Endothelial cell of umbilical vein (primary cell): ENCODE measurements around the gene CD44. TPM values are rescaled to one million over a fixed set of nuclear protein-coding genes. Genes with fewer than 3 reads are reported as not detected.

Source experiments
- BruUV-seq: library from RNA; stranded (reverse); fragments of 400-500 nt; replicated peaks from 2 replicates; lab custom pipeline; 2021; lab: Mats Ljungman, UMichigan
- CTCF ChIA-PET: fragments of 300-600, 350-600 bp; sonication (Branson Sonifier 250); formaldehyde crosslinking; loops from one replicate; lab custom pipeline; 2021; ENCODE audit warnings: antibody characterized with exemption, inconsistent platforms; lab: Charles Lee
- POLR2A ChIA-PET: fragments of 300-600, 350-600 bp; sonication (Branson Sonifier 250); formaldehyde crosslinking; loops from one replicate; lab custom pipeline; 2021; ENCODE audit warnings: antibody characterized with exemption, inconsistent platforms; lab: Charles Lee
- DNase-seq: peaks from one replicate; pipeline ENCODE4 v3.0.0-alpha.2; 2011; ENCODE audit warnings: low read depth, low spot score
- FAIRE-seq: peaks from 2 replicates; lab custom pipeline; 2011; peaks lifted over from hg19 to GRCh38; lab: Jason Lieb, UNC
- H2AFZ ChIP-seq: 2 replicates; pipeline ENCODE4 v1.6.0; 2012; ENCODE audit warnings: low read depth, low read length, control low read depth, inconsistent platforms
- H3K27ac ChIP-seq: 2 replicates; pipeline ENCODE4 v1.5.1; 2011; ENCODE audit warnings: low read depth, mild to moderate bottlenecking, control low read depth, low read length, moderate library complexity; ENCODE audit not compliant: insufficient read depth
- H3K27me3 ChIP-seq, 2 experiments: 2 replicates each; pipeline versions ENCODE4 v1.6.0 to v1.6.1; 2011; ENCODE audit warnings: low read length in 2 of 2, mixed read lengths in 1 of 2; ENCODE audit not compliant: control insufficient read depth in 2 of 2, insufficient read depth in 2 of 2
- H3K36me3 ChIP-seq, 2 experiments: 2 replicates in 1 of 2; 3 replicates in 1 of 2; pipeline ENCODE4 v1.5.1; 2011; ENCODE audit warnings: low read length in 2 of 2, mild to moderate bottlenecking in 1 of 2, moderate library complexity in 1 of 2; ENCODE audit not compliant: control insufficient read depth in 2 of 2, insufficient read depth in 2 of 2; ENCODE audit errors: extremely low read depth in 1 of 2
- H3K4me1 ChIP-seq: 3 replicates; pipeline ENCODE4 v1.5.1; 2011; ENCODE audit warnings: mild to moderate bottlenecking, low read length; ENCODE audit not compliant: control insufficient read depth, insufficient read depth; ENCODE audit errors: extremely low read depth
- H3K4me2 ChIP-seq: 2 replicates; pipeline ENCODE4 v1.6.1; 2011; ENCODE audit warnings: low read length, control low read depth, mixed read lengths; ENCODE audit not compliant: insufficient read depth
- H3K4me3 ChIP-seq, 3 experiments: fragments of 200-600 bp in 1 of 3; sonication (generic), shearing (Covaris generic) in 1 of 3; replicated peaks in 1 of 3; 2 replicates each; pipeline ENCODE4 v1.5.1; 2011 to 2016; ENCODE audit warnings: control low read depth in 3 of 3, low read length in 3 of 3, mild to moderate bottlenecking in 2 of 3, inconsistent platforms in 1 of 3, low read depth in 1 of 3, moderate library complexity in 1 of 3; ENCODE audit not compliant: insufficient read depth in 1 of 3
- H3K79me2 ChIP-seq: 2 replicates; pipeline ENCODE4 v1.6.0; 2012; ENCODE audit warnings: low read length, inconsistent platforms; ENCODE audit not compliant: control insufficient read depth, insufficient read depth
- H3K9ac ChIP-seq: replicated peaks from 2 replicates; pipeline ENCODE3; 2011; ENCODE audit warnings: low read length, control low read depth; ENCODE audit not compliant: insufficient read depth; ENCODE audit errors: extremely low read depth
- H3K9me1 ChIP-seq: replicated peaks from 3 replicates; pipeline ENCODE4 v1.6.0; 2011; ENCODE audit warnings: mild to moderate bottlenecking, low read length; ENCODE audit not compliant: control insufficient read depth, insufficient read depth; ENCODE audit errors: extremely low read depth
- H3K9me3 ChIP-seq: replicated peaks from 2 replicates; pipeline ENCODE4 v1.5.1; 2012; ENCODE audit warnings: low read length, inconsistent platforms; ENCODE audit not compliant: control insufficient read depth, insufficient read depth
- H4K20me1 ChIP-seq: replicated peaks from 2 replicates; pipeline ENCODE3; 2011; ENCODE audit warnings: mild to moderate bottlenecking, low read length; ENCODE audit not compliant: control insufficient read depth, insufficient read depth; ENCODE audit errors: extremely low read depth
- EZH2 ChIP-seq: IDR thresholded peaks from 2 replicates; pipeline ENCODE4 v1.6.1; 2012; ENCODE audit warnings: borderline replicate concordance, low read depth, mild to moderate bottlenecking, moderate library complexity, low read length, inconsistent platforms; ENCODE audit not compliant: severe bottlenecking
- FOS ChIP-seq: IDR thresholded peaks from 2 replicates; pipeline ENCODE4 v1.6.1; 2011; ENCODE audit warnings: mild to moderate bottlenecking, low read length, moderate library complexity, borderline replicate concordance; ENCODE audit not compliant: insufficient read depth
- GATA2 ChIP-seq: IDR thresholded peaks from 2 replicates; pipeline ENCODE4 v1.7.0; 2011; ENCODE audit warnings: low read depth, mild to moderate bottlenecking, moderate library complexity, mixed read lengths, low read length; ENCODE audit not compliant: insufficient read length, insufficient read depth
- JUN ChIP-seq: IDR thresholded peaks from 2 replicates; pipeline ENCODE4 v1.6.1; 2011; ENCODE audit warnings: borderline replicate concordance, low read depth; ENCODE audit not compliant: insufficient read length, insufficient read depth
- MYC ChIP-seq: IDR thresholded peaks from one replicate; pipeline ENCODE4 v1.6.1; 2011; ENCODE audit warnings: mild to moderate bottlenecking, low read depth, low read length
- POLR2A ChIP-seq: IDR thresholded peaks from 2 replicates; pipeline ENCODE4 v1.6.1; 2012; ENCODE audit warnings: low read depth, mild to moderate bottlenecking, control low read depth, low read length
- POLR2AphosphoS5 ChIP-seq: IDR thresholded peaks from 2 replicates; pipeline ENCODE4 v1.6.1; 2012; ENCODE audit warnings: low read depth, mild to moderate bottlenecking, control low read depth, low read length, moderate library complexity; ENCODE audit not compliant: insufficient read depth
- dilution Hi-C: fragments of 300-500 bp; cut with MboI; formaldehyde crosslinking; loops from one replicate; pipeline ENCODE4 v1.15.0; 2019; ENCODE audit warnings: low sequenced_read_pairs; ENCODE audit not compliant: extremely low pct_ligation_motif_present
- intact Hi-C: fragments of 100-400 bp; cut with micrococcal nuclease; formaldehyde crosslinking; loops from one replicate; pipeline ENCODE4 v1.10.0; 2022
- polyA plus RNA-seq, 4 experiments: library from polyadenylated mRNA; depleted of rRNA in 3 of 4; stranded (reverse) in 3 of 4; unstranded in 1 of 4; fragments of >200 nt; gene quantifications; 2 replicates each; pipeline versions ENCODE4 v1.2.1 to v1.2.3, GENCODE V29; 2011 to 2012; ENCODE audit warnings: missing spikeins in 1 of 4
- total RNA-seq: library from RNA; stranded (reverse); gene quantifications from 2 replicates; pipeline ENCODE4 v1.2.3, GENCODE V29; 2021
- TF ChIP-seq, protein P1 (sequence below): IDR thresholded peaks from 2 replicates; pipeline ENCODE4 v1.6.1; 2011; ENCODE audit not compliant: insufficient read depth, insufficient read length
- TF ChIP-seq, protein P2 (sequence below), 2 donors: IDR thresholded peaks; 1 replicate in 1 of 2; 2 replicates in 1 of 2; pipeline ENCODE4 v1.5.1; 2011; ENCODE audit warnings: low read length in 2 of 2, mild to moderate bottlenecking in 2 of 2, moderate library complexity in 2 of 2, control low read depth in 1 of 2, inconsistent platforms in 1 of 2, low read depth in 1 of 2; ENCODE audit not compliant: insufficient read depth in 1 of 2; ENCODE audit errors: extremely low read depth in 1 of 2

Gene CD44
- total and polyA plus RNA-seq, 2 donors (not counting 3 experiments of a cell fraction or from before 2014, with no cell fraction given): 25.5 to 26.3 TPM

DNA sequence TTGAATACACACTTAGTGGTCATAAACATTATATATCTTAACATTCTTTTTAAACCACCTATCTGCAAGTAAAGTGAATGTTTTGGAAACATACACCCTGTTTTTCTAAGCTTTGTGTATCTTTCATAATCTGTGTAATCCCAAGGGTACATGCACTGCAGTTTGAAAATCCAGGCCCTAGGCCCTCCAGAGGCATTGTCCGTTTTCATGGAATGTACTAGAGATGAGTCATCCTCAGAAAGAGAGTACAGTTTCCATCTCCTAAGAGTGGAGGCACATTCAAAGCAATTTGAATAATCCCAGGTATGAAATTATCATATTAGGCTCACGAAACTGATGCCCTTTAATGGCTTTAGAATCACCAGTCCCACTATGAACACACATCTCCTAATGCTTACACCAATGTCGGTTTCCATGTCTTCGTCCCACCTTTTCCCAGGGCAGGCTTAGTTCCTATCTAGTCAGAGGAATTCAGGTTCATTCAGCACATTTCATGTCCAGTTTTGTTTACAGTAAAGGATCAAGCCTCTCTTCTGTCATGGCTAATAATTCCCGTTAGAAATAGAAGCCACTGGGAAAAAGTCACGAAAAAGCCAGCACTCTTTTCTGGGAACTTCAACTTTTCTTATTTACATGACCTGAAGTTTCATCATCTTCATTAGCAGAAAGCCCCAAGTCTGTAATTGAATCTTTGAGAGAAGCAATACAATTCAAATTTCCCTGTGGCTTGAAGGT is 39.5 kb upstream of the CD44 start:
- Histone ChIP-seq H3K9me3 (no peaks in the 10 kb centered on the region), H3K4me3 (no peak overlapping the region), H3K27ac (no peak overlapping the region), H3K27me3 (no peaks in the 10 kb centered on the region), H2AFZ (no peak overlapping the region), H3K79me2 (no peaks in the 10 kb centered on the region), H3K4me1 (no peaks in the 10 kb centered on the region), H3K4me2 (no peak overlapping the region), H4K20me1 (no peaks in the 10 kb centered on the region), H3K9ac (no peak overlapping the region), H3K36me3 (no peaks in the 10 kb centered on the region), H3K9me1 (no peaks in the 10 kb centered on the region)
- intact Hi-C loops (no loop called here), dilution Hi-C loops (no loop called here)
- CTCF ChIA-PET: no interaction called here
- TF ChIP-seq EZH2 (no peak), FOS (peak; percentile 82), POLR2AphosphoS5 (no peak)
- FAIRE-seq (no peak), DNase-seq (no peak)
- POLR2A ChIA-PET: interaction anchor here (0.7 kb wide), 1 partner anchor 141 kb away, joined by 8 read pairs; no protein-coding TSS in a partner anchor
- BruUV-seq: no TSS peak

DNA sequence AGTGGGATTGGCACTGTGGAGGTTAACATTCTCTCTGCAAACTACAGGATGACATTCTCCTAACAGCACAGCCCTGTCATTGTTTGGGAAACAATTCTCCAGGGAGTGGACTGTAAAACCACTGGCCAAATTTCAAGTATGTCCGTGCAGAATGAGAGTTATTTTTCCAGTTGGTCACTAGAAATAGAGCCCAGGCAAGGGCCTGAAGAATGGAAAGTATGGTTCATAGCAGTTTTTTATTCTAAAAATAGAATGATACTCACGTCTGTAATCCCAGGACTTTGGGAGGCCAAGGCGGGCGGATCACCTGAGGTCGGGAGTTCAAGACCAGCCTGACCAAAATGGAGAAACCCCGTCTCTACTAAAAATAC is 39.0 kb upstream of the CD44 start:
- POLR2A ChIA-PET: interaction anchor here (0.7 kb wide), 1 partner anchor 141 kb away, joined by 8 read pairs; no protein-coding TSS in a partner anchor
- no peaks in the 10 kb centered on the region for H3K79me2 ChIP-seq
- no peak overlapping the region for H3K9ac ChIP-seq
- H3K27me3 ChIP-seq: peaks cover 0 to 3% of the 10 kb centered on the region in 2 experiments
- CTCF ChIA-PET: no interaction called here
- no peaks in the 10 kb centered on the region for H3K9me3 ChIP-seq
- DNase-seq (no peak), FAIRE-seq (no peak)
- H3K4me1 ChIP-seq: no peaks in the 10 kb centered on the region
- intact Hi-C loops: no loop called here
- H2AFZ ChIP-seq: no peak overlapping the region
- H3K27ac ChIP-seq: no peak overlapping the region
- dilution Hi-C loops: no loop called here
- no peaks in the 10 kb centered on the region for H4K20me1 ChIP-seq
- TF ChIP-seq, protein P1, sequence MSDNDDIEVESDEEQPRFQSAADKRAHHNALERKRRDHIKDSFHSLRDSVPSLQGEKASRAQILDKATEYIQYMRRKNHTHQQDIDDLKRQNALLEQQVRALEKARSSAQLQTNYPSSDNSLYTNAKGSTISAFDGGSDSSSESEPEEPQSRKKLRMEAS: no peak
- TF ChIP-seq JUN (no peak), FOS (no peak), POLR2AphosphoS5 (no peak), GATA2 (no peak), EZH2 (no peak), POLR2A (no peak), MYC (no peak)
- TF ChIP-seq, protein P2, sequence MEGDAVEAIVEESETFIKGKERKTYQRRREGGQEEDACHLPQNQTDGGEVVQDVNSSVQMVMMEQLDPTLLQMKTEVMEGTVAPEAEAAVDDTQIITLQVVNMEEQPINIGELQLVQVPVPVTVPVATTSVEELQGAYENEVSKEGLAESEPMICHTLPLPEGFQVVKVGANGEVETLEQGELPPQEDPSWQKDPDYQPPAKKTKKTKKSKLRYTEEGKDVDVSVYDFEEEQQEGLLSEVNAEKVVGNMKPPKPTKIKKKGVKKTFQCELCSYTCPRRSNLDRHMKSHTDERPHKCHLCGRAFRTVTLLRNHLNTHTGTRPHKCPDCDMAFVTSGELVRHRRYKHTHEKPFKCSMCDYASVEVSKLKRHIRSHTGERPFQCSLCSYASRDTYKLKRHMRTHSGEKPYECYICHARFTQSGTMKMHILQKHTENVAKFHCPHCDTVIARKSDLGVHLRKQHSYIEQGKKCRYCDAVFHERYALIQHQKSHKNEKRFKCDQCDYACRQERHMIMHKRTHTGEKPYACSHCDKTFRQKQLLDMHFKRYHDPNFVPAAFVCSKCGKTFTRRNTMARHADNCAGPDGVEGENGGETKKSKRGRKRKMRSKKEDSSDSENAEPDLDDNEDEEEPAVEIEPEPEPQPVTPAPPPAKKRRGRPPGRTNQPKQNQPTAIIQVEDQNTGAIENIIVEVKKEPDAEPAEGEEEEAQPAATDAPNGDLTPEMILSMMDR (IDR thresholded peaks at IDR 0.05; ENCODE audit: extremely low read depth in 1 of 2, insufficient read depth in 1 of 2, low read depth in 1 of 2, low read length in 2 of 2): no peak
- BruUV-seq: no TSS peak
- H3K4me3 ChIP-seq: no peak overlapping the region
- H3K9me1 ChIP-seq: no peaks in the 10 kb centered on the region
- no peak overlapping the region for H3K4me2 ChIP-seq
- H3K36me3 ChIP-seq: no peaks in the 10 kb centered on the region
